Natural killer cell (primary cell): ENCODE data around the gene SAMD4A. TPM values are rescaled to one million over a fixed set of nuclear protein-coding genes. Genes with fewer than 3 reads are reported as not detected.

Experiments used
- ATAC-seq, 3 donors: fragments of 150-1000 bp in 2 of 3; fragments of 200-7000 bp in 1 of 3; cut with Tn5 transposase; 1 replicate in 1 of 3; 2 replicates in 2 of 3; pipeline ENCODE4 v1.10.0; 2021; ENCODE audit warnings: mild to moderate bottlenecking in 2 of 3, moderate library complexity in 2 of 3
- DNase-seq, 2 donors: peaks; one replicate each; pipeline versions ENCODE4 v3.0.0 to v3.0.0-alpha.2; 2013 to 2021; ENCODE audit warnings: mixed read lengths in 1 of 2
- H3K27ac ChIP-seq: one replicate; pipeline ENCODE4 v1.5.1; 2013; ENCODE audit warnings: mild to moderate bottlenecking, low read length
- H3K27me3 ChIP-seq: one replicate; pipeline ENCODE4 v1.6.1; 2013; ENCODE audit warnings: low read length; ENCODE audit not compliant: control insufficient read depth, insufficient read depth
- H3K36me3 ChIP-seq: one replicate; pipeline ENCODE4 v1.6.1; 2013; ENCODE audit warnings: low read length; ENCODE audit not compliant: control insufficient read depth, insufficient read depth
- H3K4me1 ChIP-seq: one replicate; pipeline ENCODE4 v1.6.1; 2013; ENCODE audit warnings: low read length; ENCODE audit not compliant: control insufficient read depth, insufficient read depth
- H3K4me3 ChIP-seq: one replicate; pipeline ENCODE4 v1.5.1; 2013; ENCODE audit warnings: low read length
- H3K9me3 ChIP-seq: one replicate; pipeline ENCODE4 v1.6.1; 2013; ENCODE audit warnings: low read length; ENCODE audit not compliant: control insufficient read depth, insufficient read depth
- H3K27ac Mint-ChIP-seq, 2 donors: one replicate each; pipeline ENCODE4 v1.8.0; 2022; ENCODE audit warnings: mild to moderate bottlenecking in 2 of 2, mixed read lengths in 2 of 2, moderate library complexity in 1 of 2
- H3K27me3 Mint-ChIP-seq, 2 donors: one replicate each; pipeline ENCODE4 v1.8.0; 2022; ENCODE audit warnings: low read depth in 2 of 2, mixed read lengths in 2 of 2
- H3K36me3 Mint-ChIP-seq: one replicate; pipeline ENCODE4 v1.8.0; 2022; ENCODE audit warnings: mixed read lengths
- H3K4me1 Mint-ChIP-seq, 2 donors: one replicate each; pipeline ENCODE4 v1.8.0; 2022; ENCODE audit warnings: mixed read lengths in 2 of 2
- H3K4me3 Mint-ChIP-seq: one replicate; pipeline ENCODE4 v1.8.0; 2022; ENCODE audit warnings: mild to moderate bottlenecking, moderate library complexity, mixed read lengths
- H3K9me3 Mint-ChIP-seq, 2 donors: one replicate each; pipeline ENCODE4 v1.8.0; 2022; ENCODE audit warnings: mixed read lengths in 2 of 2
- WGBS: methylation state at CpG from one replicate; pipeline ENCODE4 v1.1.7; 2013; ENCODE audit warnings: missing lambda C conversion rate; ENCODE audit not compliant: insufficient coverage; 5-methylcytosine and 5-hydroxymethylcytosine counted together
- intact Hi-C: fragments of 100-400 bp; cut with micrococcal nuclease; formaldehyde crosslinking; loops from one replicate; pipeline ENCODE4 v1.14.2; 2022
- total RNA-seq, 4 donors: library from RNA; stranded (reverse); fragments of 120-200 nt in 1 of 4; gene quantifications; one replicate each; pipeline versions ENCODE4 v1.2.3 to v1.2.4, GENCODE V29; 2013 to 2022
- TF ChIP-seq, protein P1 (sequence below): fragments of 200-600 bp; IDR thresholded peaks from one replicate; pipeline ENCODE4 v1.8.0; 2022; ENCODE audit warnings: antibody characterized with exemption

Gene SAMD4A
- total RNA-seq, 3 donors from 2014 or later (not counting 1 experiment from before 2014, with no cell fraction given): 0.70 to 1.6 (median 1.4) TPM

DNA sequence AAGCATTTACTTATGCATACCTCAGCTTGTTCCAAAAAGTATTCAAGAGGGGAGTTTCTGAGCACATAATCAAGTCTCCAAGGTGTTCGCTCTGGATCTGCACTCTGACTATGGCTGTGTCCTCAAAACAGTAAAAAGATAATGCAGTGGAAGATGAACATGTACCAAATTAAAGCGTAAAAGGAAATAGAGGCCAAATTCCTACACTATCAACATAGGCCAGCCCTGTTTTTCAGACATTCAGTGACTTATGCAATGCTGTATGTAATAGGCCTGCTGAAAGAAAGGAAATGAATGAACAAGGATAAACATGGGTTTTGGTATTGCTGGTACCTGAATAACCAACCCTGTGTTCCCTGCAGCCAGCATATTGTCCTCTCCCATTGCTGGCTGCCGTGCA is 115.7 kb downstream of the SAMD4A start:
- Histone ChIP-seq H3K9me3 (no peaks in the 10 kb centered on the region), H3K36me3 (no peaks in the 10 kb centered on the region), H3K27me3 (peaks cover 24% of the 10 kb centered on the region), H3K27ac (no peak overlapping the region), H3K4me3 (no peak overlapping the region), H3K4me1 (no peaks in the 10 kb centered on the region)
- ATAC-seq (no peak), DNase-seq (no peak)
- peaks cover 59 to 92% of the 10 kb centered on the region in 2 donors for H3K27me3 Mint-ChIP-seq
- 96% methylated on average over 2 of the region's 3 CpGs for WGBS
- intact Hi-C loops: no loop called here
- no peaks in the 10 kb centered on the region for H3K9me3 Mint-ChIP-seq
- TF ChIP-seq, protein P1, sequence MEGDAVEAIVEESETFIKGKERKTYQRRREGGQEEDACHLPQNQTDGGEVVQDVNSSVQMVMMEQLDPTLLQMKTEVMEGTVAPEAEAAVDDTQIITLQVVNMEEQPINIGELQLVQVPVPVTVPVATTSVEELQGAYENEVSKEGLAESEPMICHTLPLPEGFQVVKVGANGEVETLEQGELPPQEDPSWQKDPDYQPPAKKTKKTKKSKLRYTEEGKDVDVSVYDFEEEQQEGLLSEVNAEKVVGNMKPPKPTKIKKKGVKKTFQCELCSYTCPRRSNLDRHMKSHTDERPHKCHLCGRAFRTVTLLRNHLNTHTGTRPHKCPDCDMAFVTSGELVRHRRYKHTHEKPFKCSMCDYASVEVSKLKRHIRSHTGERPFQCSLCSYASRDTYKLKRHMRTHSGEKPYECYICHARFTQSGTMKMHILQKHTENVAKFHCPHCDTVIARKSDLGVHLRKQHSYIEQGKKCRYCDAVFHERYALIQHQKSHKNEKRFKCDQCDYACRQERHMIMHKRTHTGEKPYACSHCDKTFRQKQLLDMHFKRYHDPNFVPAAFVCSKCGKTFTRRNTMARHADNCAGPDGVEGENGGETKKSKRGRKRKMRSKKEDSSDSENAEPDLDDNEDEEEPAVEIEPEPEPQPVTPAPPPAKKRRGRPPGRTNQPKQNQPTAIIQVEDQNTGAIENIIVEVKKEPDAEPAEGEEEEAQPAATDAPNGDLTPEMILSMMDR: no peak
- peaks cover 0 to 7% of the 10 kb centered on the region in 2 donors for H3K4me1 Mint-ChIP-seq
- no peaks in the 10 kb centered on the region for H3K36me3 Mint-ChIP-seq
- H3K27ac Mint-ChIP-seq: no peak overlapping the region
- no peak overlapping the region for H3K4me3 Mint-ChIP-seq

DNA sequence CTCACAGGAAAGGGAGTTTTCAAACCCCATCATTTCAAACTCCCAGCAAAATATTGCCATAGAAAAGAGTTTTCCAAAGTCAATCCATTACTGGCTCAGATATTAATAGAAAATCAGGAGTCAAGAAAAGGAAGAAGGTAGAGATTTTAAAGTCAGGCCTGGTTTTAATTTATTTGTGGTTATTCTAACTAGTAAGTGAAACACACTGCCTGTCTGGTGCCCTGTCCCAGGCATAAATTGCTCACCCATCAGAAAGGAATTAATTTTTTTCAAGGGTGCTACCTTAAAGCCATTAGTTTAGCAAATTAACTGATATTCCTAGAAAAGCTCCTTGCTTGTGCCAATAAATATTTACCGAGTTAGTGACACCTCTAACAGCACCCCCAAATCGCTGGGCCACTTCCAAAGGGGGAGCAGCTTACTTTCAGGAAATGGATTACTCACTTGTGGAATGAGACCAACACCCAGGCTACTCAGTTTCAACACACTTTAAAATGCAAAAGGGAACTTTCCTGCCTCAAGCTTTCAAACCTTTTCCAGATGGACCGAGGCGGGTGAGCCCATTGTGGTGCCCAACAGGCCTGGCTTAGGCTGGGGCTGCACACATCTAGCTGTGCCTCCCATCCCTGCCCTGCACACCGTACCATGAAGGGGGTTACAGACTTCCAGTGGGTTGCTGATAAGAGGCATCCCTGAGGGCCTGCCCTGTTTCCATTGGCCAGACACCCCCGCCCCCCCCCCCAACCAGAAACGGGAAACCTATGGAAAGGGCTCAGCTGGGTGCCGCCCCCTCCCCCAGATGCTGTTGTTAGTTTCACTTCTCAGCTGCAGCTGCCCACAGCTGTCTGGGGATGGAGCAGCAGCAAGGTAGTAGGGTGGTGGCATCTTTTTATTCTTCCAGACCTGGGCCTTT is 117.2 kb downstream of the SAMD4A start:
- Mint-ChIP-seq H3K9me3 (no peaks in the 10 kb centered on the region), H3K27ac (no peak overlapping the region), H3K36me3 (no peaks in the 10 kb centered on the region), H3K4me3 (no peak overlapping the region), H3K27me3 (peaks cover 57 to 91% of the 10 kb centered on the region in 2 donors), H3K4me1 (peaks cover 9 to 14% of the 10 kb centered on the region in 2 donors)
- TF ChIP-seq, protein P1: no peak
- ATAC-seq (no peak), DNase-seq (no peak)
- intact Hi-C loops: no loop called here
- Histone ChIP-seq H3K4me1 (peaks cover 4% of the 10 kb centered on the region), H3K4me3 (no peak overlapping the region), H3K27me3 (peaks cover 24% of the 10 kb centered on the region), H3K27ac (no peak overlapping the region), H3K36me3 (no peaks in the 10 kb centered on the region), H3K9me3 (no peaks in the 10 kb centered on the region)
- 73% methylated on average over 5 of the region's 8 CpGs for WGBS

GRCh38 chr14:54685286-54685845 is 118.4 kb downstream of the SAMD4A start:
- H3K4me3 Mint-ChIP-seq: no peak overlapping the region
- Histone ChIP-seq H3K27me3 (peaks cover 30% of the 10 kb centered on the region), H3K9me3 (no peaks in the 10 kb centered on the region), H3K36me3 (no peaks in the 10 kb centered on the region), H3K4me3 (no peak overlapping the region), H3K27ac (no peak overlapping the region), H3K4me1 (peaks cover 4% of the 10 kb centered on the region)
- no peaks in the 10 kb centered on the region for H3K36me3 Mint-ChIP-seq
- 37% methylated on average over 4 of the region's 4 CpGs for WGBS
- ATAC-seq: peak in 1 of 3 donors; percentile 60
- no peak overlapping the region for H3K27ac Mint-ChIP-seq
- DNase-seq: no peak
- no peaks in the 10 kb centered on the region for H3K9me3 Mint-ChIP-seq
- peaks cover 60 to 91% of the 10 kb centered on the region in 2 donors for H3K27me3 Mint-ChIP-seq
- TF ChIP-seq, protein P1: no peak
- intact Hi-C loops: no loop called here
- peaks cover 9 to 14% of the 10 kb centered on the region in 2 donors for H3K4me1 Mint-ChIP-seq
